Measurements from ENCODE around the gene SEMA6A. TPM values are rescaled to one million over a fixed set of nuclear protein-coding genes. Genes with fewer than 3 reads are reported as not detected.

SEMA6A gene
- polyA plus RNA-seq, 3 donors = 0.16 TPM; not detected in 2

- Mint-ChIP-seq H3K27me3 (ENCODE audit: low read depth in 3 of 3) (peaks cover 0 to 1% (median 0%) of the 10 kb centered on the region in 3 donors), H3K27ac (no peak overlapping the region), H3K4me3 (no peak overlapping the region), H3K4me1 (no peaks in the 10 kb centered on the region), H3K9me3 (peaks cover 0 to 16% (median 8%) of the 10 kb centered on the region in 7 donors), H3K36me3 (peaks cover 2 to 5% of the 10 kb centered on the region in 2 donors)
- no peaks in the 10 kb centered on the region for H3K79me2 ChIP-seq (ENCODE audit: insufficient read depth, low read length)
- H2AFZ ChIP-seq (ENCODE audit: insufficient read depth, low read depth, low read length, poor library complexity, severe bottlenecking) = no peak overlapping the region
- no peak overlapping the region for H3K4me3 ChIP-seq (replicated peaks in 1 of 3; ENCODE audit: low read depth in 2 of 3, low read length in 3 of 3)
- DNase-seq = no peak
- no peak overlapping the region for H3K9ac ChIP-seq (ENCODE audit: insufficient read depth, low read length, poor library complexity, severe bottlenecking)
- no peak for TF ChIP-seq CTCF (IDR thresholded peaks at IDR 0.05)
- WGBS (ENCODE audit: insufficient coverage) = 100% methylated on average over 1 of the region's 3 CpGs
- H3K27me3 ChIP-seq (ENCODE audit: control insufficient read depth in 2 of 2, insufficient read depth in 2 of 2, low read length in 2 of 2) = no peaks in the 10 kb centered on the region
- H3K9me3 ChIP-seq (replicated peaks in 1 of 2; ENCODE audit: control insufficient read depth in 1 of 2, insufficient read depth in 1 of 2, low read length in 2 of 2) = peaks cover 8 to 12% of the 10 kb centered on the region in 2 donors
- no peaks in the 10 kb centered on the region for H4K20me1 ChIP-seq (ENCODE audit: insufficient read depth, low read length)
- H3K4me2 ChIP-seq (replicated peaks; ENCODE audit: extremely low read depth, low read length, poor library complexity, severe bottlenecking) = no peak overlapping the region
- no peaks in the 10 kb centered on the region for H3K4me1 ChIP-seq (ENCODE audit: control insufficient read depth in 1 of 2, insufficient read depth in 2 of 2, low read length in 2 of 2)
- intact Hi-C loops (cut with micrococcal nuclease) = no loop called here
- no peak overlapping the region for H3K27ac ChIP-seq (ENCODE audit: low read depth in 1 of 2, low read length in 2 of 2)
- no peaks in the 10 kb centered on the region for H3K36me3 ChIP-seq (replicated peaks in 1 of 2; ENCODE audit: control insufficient read depth in 1 of 2, insufficient read depth in 2 of 2, low read length in 2 of 2)
Measured at GRCh38 chr5:116469631-116470030, 105.0 kb downstream of the SEMA6A start.

- H2AFZ ChIP-seq (ENCODE audit: insufficient read depth, low read depth, low read length, poor library complexity, severe bottlenecking) = no peak overlapping the region
- intact Hi-C loops (cut with micrococcal nuclease) = no loop called here
- H3K9ac ChIP-seq (ENCODE audit: insufficient read depth, low read length, poor library complexity, severe bottlenecking) = no peak overlapping the region
- H3K9me3 ChIP-seq (replicated peaks in 1 of 2; ENCODE audit: control insufficient read depth in 1 of 2, insufficient read depth in 1 of 2, low read length in 2 of 2) = peaks cover 8 to 12% of the 10 kb centered on the region in 2 donors
- H4K20me1 ChIP-seq (ENCODE audit: insufficient read depth, low read length) = no peaks in the 10 kb centered on the region
- no peak for TF ChIP-seq CTCF (IDR thresholded peaks at IDR 0.05)
- Mint-ChIP-seq H3K4me3 (no peak overlapping the region), H3K27ac (no peak overlapping the region), H3K9me3 (peaks cover 0 to 16% (median 6%) of the 10 kb centered on the region in 7 donors), H3K27me3 (ENCODE audit: low read depth in 3 of 3) (peaks cover 0 to 1% (median 0%) of the 10 kb centered on the region in 3 donors), H3K36me3 (peaks cover 2 to 5% of the 10 kb centered on the region in 2 donors), H3K4me1 (no peaks in the 10 kb centered on the region)
- H3K79me2 ChIP-seq (ENCODE audit: insufficient read depth, low read length) = no peaks in the 10 kb centered on the region
- no peaks in the 10 kb centered on the region for H3K4me1 ChIP-seq (ENCODE audit: control insufficient read depth in 1 of 2, insufficient read depth in 2 of 2, low read length in 2 of 2)
- no peak overlapping the region for H3K27ac ChIP-seq (ENCODE audit: low read depth in 1 of 2, low read length in 2 of 2)
- no peak overlapping the region for H3K4me3 ChIP-seq (replicated peaks in 1 of 3; ENCODE audit: low read depth in 2 of 3, low read length in 3 of 3)
- DNase-seq = no peak
- H3K4me2 ChIP-seq (replicated peaks; ENCODE audit: extremely low read depth, low read length, poor library complexity, severe bottlenecking) = no peak overlapping the region
- no peaks in the 10 kb centered on the region for H3K36me3 ChIP-seq (replicated peaks in 1 of 2; ENCODE audit: control insufficient read depth in 1 of 2, insufficient read depth in 2 of 2, low read length in 2 of 2)
- WGBS (ENCODE audit: insufficient coverage) = no CpG with 5 or more reads among the region's 2 CpGs
- H3K27me3 ChIP-seq (ENCODE audit: control insufficient read depth in 2 of 2, insufficient read depth in 2 of 2, low read length in 2 of 2) = no peaks in the 10 kb centered on the region
Measured at GRCh38 chr5:116468583-116468982, 106.0 kb downstream of the SEMA6A start.

Data from CD14-positive monocyte (primary cell).